Astrocyte of the spinal cord (primary cell): ENCODE results near the gene ZCCHC2.

Experiments
- DNase-seq: peaks from one replicate; pipeline ENCODE4 v3.0.0; 2011; ENCODE audit warnings: low read depth, low spot score
- H3K4me3 ChIP-seq: 2 replicates; pipeline ENCODE4 v1.5.1; 2011; ENCODE audit warnings: low read depth, mild to moderate bottlenecking, low read length, moderate library complexity
- in situ Hi-C: cut with HindIII; loops from 2 replicates; pipeline ENCODE4 v1.10.0; 2017; ENCODE audit warnings: low sequenced_read_pairs
- TF ChIP-seq, protein P1 (sequence below): IDR thresholded peaks from 2 replicates; pipeline ENCODE4 v1.5.1; 2012; ENCODE audit warnings: low read depth, mild to moderate bottlenecking, low read length, inconsistent platforms

ZCCHC2 gene

DNA sequence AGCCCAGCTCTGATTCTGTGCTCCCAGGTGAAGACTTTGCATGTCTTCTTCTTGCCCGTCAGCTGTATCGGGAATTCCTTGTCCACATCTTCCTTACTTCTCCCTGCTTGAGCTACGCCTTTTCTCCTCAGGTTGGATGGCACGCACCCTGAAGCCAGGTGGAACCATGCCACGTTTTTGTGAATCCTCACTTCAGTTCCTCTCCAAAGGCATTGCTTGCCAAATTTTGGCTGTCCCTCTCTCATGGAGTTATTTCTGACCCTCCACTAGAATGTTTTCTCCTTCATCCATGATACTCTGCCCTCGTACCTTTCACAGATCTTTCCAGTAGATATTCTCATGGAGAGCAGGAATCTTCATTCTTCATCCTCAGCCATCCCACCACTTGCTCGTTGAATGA lies 20.2 kb downstream of the ZCCHC2 start:
- TF ChIP-seq, protein P1, sequence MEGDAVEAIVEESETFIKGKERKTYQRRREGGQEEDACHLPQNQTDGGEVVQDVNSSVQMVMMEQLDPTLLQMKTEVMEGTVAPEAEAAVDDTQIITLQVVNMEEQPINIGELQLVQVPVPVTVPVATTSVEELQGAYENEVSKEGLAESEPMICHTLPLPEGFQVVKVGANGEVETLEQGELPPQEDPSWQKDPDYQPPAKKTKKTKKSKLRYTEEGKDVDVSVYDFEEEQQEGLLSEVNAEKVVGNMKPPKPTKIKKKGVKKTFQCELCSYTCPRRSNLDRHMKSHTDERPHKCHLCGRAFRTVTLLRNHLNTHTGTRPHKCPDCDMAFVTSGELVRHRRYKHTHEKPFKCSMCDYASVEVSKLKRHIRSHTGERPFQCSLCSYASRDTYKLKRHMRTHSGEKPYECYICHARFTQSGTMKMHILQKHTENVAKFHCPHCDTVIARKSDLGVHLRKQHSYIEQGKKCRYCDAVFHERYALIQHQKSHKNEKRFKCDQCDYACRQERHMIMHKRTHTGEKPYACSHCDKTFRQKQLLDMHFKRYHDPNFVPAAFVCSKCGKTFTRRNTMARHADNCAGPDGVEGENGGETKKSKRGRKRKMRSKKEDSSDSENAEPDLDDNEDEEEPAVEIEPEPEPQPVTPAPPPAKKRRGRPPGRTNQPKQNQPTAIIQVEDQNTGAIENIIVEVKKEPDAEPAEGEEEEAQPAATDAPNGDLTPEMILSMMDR, result no peak
- no peak for DNase-seq
- in situ Hi-C loops, result no loop called here
- H3K4me3 ChIP-seq, result no peak overlapping the region

DNA sequence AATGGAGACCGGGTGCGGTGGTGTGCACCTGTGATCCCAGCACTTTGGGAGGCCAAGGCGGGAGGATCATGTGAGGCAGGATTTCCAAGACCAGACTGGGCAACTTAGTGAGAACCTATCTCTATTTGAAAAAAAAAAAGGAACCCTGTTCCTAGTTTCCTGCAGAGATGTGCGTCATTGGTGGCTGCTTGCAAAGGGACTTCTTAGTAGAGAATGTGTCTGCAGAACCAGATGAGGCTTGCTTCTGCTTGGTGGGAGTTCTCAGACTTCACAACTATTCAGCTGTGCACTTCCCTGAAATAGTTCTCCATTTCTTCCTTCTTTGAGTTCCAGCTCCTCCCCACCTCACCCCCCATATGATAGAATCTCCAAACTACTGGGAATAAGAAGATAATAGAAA lies 22.3 kb downstream of the ZCCHC2 start:
- no peak for DNase-seq
- H3K4me3 ChIP-seq, result no peak overlapping the region
- TF ChIP-seq, protein P1, result no peak
- in situ Hi-C loops, result no loop called here

DNA sequence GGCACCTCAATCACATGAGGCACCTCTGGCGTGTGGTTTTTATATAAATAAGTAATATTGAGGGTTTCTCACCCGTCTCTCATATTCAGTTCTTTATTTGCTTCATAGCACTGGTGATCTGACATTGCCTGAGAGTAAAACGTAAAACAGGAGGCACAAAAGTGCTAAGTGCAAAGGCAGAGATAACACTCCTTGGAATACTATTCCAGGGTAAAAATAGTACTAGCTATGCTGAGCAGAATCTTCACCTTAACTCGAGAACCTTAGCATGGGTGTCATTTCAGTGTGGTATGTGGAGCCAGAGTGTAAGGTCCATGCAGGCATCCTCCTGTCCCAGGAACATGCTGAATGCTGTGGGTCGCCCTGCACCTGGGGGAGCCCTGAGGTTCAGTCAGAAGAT lies 26.9 kb downstream of the ZCCHC2 start:
- H3K4me3 ChIP-seq, result no peak overlapping the region
- no peak for DNase-seq
- in situ Hi-C loops, result no loop called here
- TF ChIP-seq, protein P1, result no peak

DNA sequence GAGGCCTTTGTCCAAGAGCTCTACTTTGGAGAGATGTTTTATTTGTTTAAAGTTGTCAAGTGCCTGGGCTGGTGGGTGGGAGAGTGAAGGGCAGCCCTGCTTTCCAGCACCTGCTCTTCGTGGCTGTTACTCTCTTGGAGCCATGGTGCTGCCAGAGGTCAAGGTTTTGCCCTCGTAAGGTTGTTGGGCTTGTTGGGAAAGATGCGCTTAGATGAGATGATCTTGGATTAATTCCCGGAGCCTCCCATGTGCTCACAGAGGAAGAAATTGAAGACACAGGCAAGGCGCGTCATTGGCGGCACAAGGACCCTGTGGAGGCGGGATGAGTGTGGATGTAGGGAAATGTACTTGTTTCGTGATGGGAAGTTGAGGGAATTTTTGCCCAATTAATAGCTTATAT lies 27.9 kb downstream of the ZCCHC2 start:
- TF ChIP-seq, protein P1, result no peak
- no peak overlapping the region for H3K4me3 ChIP-seq
- in situ Hi-C loops, result no loop called here
- DNase-seq, result no peak

DNA sequence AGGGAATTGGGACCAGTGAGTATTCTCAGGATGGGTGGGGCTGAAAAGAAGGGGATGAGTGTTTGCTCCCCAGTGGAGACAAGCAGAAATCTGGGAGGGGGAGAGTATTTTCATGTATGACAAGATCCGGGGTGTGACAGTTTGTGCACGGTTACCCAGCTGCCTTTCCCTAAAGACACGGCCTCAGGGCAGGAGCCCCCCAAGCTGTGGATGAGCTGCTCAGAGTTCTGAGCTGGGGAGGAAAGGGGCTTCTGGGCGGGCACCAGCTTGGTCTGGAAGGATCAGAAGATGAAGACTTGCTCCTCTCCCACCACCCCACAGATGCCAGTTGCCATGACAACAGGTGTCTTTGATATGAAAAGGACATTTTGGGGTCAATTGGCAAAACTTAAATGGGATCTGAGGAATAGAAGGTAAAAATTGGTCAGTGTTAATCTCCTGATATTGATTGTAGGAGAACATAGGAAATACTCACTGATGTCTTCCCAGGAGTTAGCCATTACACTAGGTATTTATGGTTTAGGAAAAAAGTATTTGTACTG lies 29.2 kb downstream of the ZCCHC2 start:
- no peak overlapping the region for H3K4me3 ChIP-seq
- in situ Hi-C loops, result no loop called here
- TF ChIP-seq, protein P1, result no peak
- no peak for DNase-seq

DNA sequence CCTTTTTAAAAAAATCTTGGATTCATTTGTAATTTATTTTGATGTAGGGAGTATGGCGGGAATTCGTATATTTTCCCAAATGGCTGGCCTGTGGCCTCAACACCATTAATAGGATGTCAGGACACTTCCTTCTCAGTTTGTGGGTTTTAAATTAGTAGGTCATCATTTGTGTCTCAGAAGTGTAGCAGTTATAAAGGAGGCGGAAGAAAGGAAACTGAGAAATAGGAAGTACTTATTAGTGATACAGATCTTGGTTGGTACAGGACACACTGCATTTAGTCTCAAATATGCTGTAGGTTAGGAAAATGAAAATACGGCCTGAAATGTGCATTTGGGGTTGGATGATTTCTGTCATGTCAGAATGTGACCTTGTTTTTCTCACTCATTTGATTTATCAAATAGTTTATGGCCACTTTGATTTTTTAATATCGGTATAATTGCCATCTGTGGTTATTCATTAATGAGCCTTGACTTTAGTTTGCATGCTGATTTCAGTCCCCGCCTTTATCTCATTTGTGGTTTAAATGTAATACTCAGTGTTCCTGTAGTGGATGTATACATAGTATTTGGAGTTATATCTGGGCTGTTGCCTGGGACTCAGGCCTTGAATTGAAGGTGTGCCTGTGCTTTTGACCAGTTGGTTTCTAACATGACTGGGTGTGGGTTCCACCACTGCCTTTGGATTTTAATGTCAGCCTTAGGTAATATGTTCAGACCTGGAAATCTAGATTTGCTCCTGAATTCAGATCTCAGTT lies 31.4 kb downstream of the ZCCHC2 start:
- TF ChIP-seq, protein P1, result no peak
- no peak overlapping the region for H3K4me3 ChIP-seq
- in situ Hi-C loops, result no loop called here
- DNase-seq, result no peak
